HCT116 (cell line): ENCODE results near the gene PLCB3. TPM values are rescaled to one million over a fixed set of nuclear protein-coding genes. Genes with fewer than 3 reads are reported as not detected.

Source experiments
- ATAC-seq: fragments of 200-7000 bp; cut with Tn5 transposase; 2 replicates; pipeline ENCODE4 v1.9.1; 2020; ENCODE audit warnings: mild to moderate bottlenecking, moderate library complexity
- BruUV-seq: library from RNA; stranded (reverse); fragments of 400-500 nt; replicated peaks from 2 replicates; lab custom pipeline; 2021; lab: Mats Ljungman, UMichigan
- CTCF ChIA-PET: fragments of 300-600 bp; sonication (Branson Sonifier 250); formaldehyde crosslinking; loops from one replicate; lab custom pipeline; 2021; ENCODE audit warnings: antibody characterized with exemption; lab: Charles Lee
- POLR2A ChIA-PET: fragments of 300-600, 350-600 bp; sonication (Branson Sonifier 250); formaldehyde crosslinking; loops from one replicate; lab custom pipeline; 2021; ENCODE audit warnings: antibody characterized with exemption; lab: Charles Lee
- RAD21 ChIA-PET, 2 experiments: fragments of 300-600 bp; sonication (Branson Sonifier 250); formaldehyde crosslinking; loops; one replicate each; lab custom pipeline; 2023; ENCODE audit warnings: low total read pairs in 2 of 2; ENCODE audit not compliant: uncharacterized antibody in 2 of 2, unreplicated experiment in 2 of 2, low non-redundant PET in 1 of 2; lab: Charles Lee
- DNase-seq: peaks from one replicate; pipeline ENCODE4 v3.0.0-alpha.2; 2010; ENCODE audit warnings: low read depth, low spot score
- H2AFZ ChIP-seq: fragments of 200-600 bp; shearing (Covaris generic), sonication (generic); 2 replicates; pipeline ENCODE4 v1.6.1; 2017; ENCODE audit warnings: low read depth, mixed run types, mixed read lengths, antibody characterized with exemption, low read length; ENCODE audit not compliant: poor library complexity, severe bottlenecking
- H3K27ac ChIP-seq: 2 replicates; pipeline ENCODE4 v1.5.1; 2012; ENCODE audit warnings: low read depth, low read length
- H3K27me3 ChIP-seq: fragments of 200-600 bp; sonication (generic); 2 replicates; pipeline ENCODE4 v1.6.1; 2016; ENCODE audit warnings: mixed run types, low read length, mixed read lengths; ENCODE audit not compliant: insufficient read depth
- H3K36me3 ChIP-seq, 2 experiments: fragments of 200-500 bp in 1 of 2; fragments of 200-600 bp in 1 of 2; sonication (Bioruptor generic) in 1 of 2; sonication (generic) in 1 of 2; 2 replicates each; pipeline versions ENCODE4 v1.5.1 to v1.6.1; 2014 to 2016; ENCODE audit warnings: low read length in 2 of 2, inconsistent platforms in 1 of 2, mixed read lengths in 1 of 2, mixed run types in 1 of 2; ENCODE audit not compliant: insufficient read depth in 2 of 2, control insufficient read depth in 1 of 2
- H3K4me1 ChIP-seq, 2 experiments: fragments of 200-600 bp in 1 of 2; sonication (generic) in 1 of 2; 2 replicates each; pipeline versions ENCODE4 v1.5.1 to v1.6.1; 2012 to 2017; ENCODE audit warnings: low read length in 2 of 2, inconsistent platforms in 1 of 2, mild to moderate bottlenecking in 1 of 2, mixed read lengths in 1 of 2, mixed run types in 1 of 2, moderate library complexity in 1 of 2; ENCODE audit not compliant: insufficient read depth in 2 of 2, control insufficient read depth in 1 of 2
- H3K4me2 ChIP-seq: fragments of 200-600 bp; sonication (generic); 2 replicates; pipeline ENCODE4 v1.6.1; 2017; ENCODE audit warnings: mixed run types, low read length, mixed read lengths
- H3K4me3 ChIP-seq, 2 experiments: fragments of 200-600 bp in 1 of 2; sonication (generic) in 1 of 2; replicated peaks in 1 of 2; 2 replicates each; pipeline ENCODE4 v1.5.1; 2011 to 2016; ENCODE audit warnings: low read length in 2 of 2, control low read depth in 1 of 2, low read depth in 1 of 2, mild to moderate bottlenecking in 1 of 2, mixed read lengths in 1 of 2, mixed run types in 1 of 2
- H3K79me2 ChIP-seq: fragments of 200-600 bp; sonication (generic); 2 replicates; pipeline ENCODE4 v1.6.1; 2017; ENCODE audit warnings: mild to moderate bottlenecking, mixed run types, low read length, moderate library complexity, mixed read lengths; ENCODE audit not compliant: insufficient read depth
- H3K9ac ChIP-seq: fragments of 200-600 bp; sonication (generic); 2 replicates; pipeline ENCODE4 v1.6.1; 2016; ENCODE audit warnings: low read length, mixed read lengths
- H3K9me2 ChIP-seq: fragments of 200-600 bp; sonication (generic), shearing (Covaris generic); 2 replicates; pipeline ENCODE4 v1.6.1; 2017; ENCODE audit warnings: mixed run types, mild to moderate bottlenecking, moderate library complexity; ENCODE audit not compliant: insufficient read depth
- H3K9me3 ChIP-seq, 2 experiments: fragments of 200-500 bp in 1 of 2; fragments of 200-600 bp in 1 of 2; sonication (Bioruptor generic) in 1 of 2; sonication (generic) in 1 of 2; 2 replicates each; pipeline ENCODE4 v1.6.1; 2014 to 2017; ENCODE audit warnings: low read length in 2 of 2, mixed read lengths in 2 of 2, inconsistent platforms in 1 of 2, low read depth in 1 of 2, mild to moderate bottlenecking in 1 of 2, mixed run types in 1 of 2, moderate library complexity in 1 of 2; ENCODE audit not compliant: control insufficient read depth in 1 of 2, insufficient read depth in 1 of 2
- H4K20me1 ChIP-seq: fragments of 200-600 bp; sonication (generic), shearing (Covaris generic); 2 replicates; pipeline ENCODE4 v1.6.1; 2017; ENCODE audit warnings: mixed run types, mild to moderate bottlenecking, moderate library complexity; ENCODE audit not compliant: insufficient read depth
- EGR1 ChIP-seq: IDR thresholded peaks from 2 replicates; pipeline ENCODE4 v1.6.1; 2012; ENCODE audit warnings: low read depth
- EZH2 ChIP-seq: fragments of 200-600 bp; sonication (generic); IDR thresholded peaks from 2 replicates; pipeline ENCODE4 v1.6.1; 2017; ENCODE audit warnings: antibody characterized with exemption, mixed run types
- MAX ChIP-seq: IDR thresholded peaks from 2 replicates; pipeline ENCODE4 v1.6.1; 2012
- REST ChIP-seq: IDR thresholded peaks from 2 replicates; pipeline ENCODE4 v1.6.1; 2012; ENCODE audit warnings: low read depth
- SRF ChIP-seq: IDR thresholded peaks from 2 replicates; pipeline ENCODE4 v1.6.1; 2012; ENCODE audit warnings: low read depth
- YY1 ChIP-seq: IDR thresholded peaks from 2 replicates; pipeline ENCODE4 v1.6.1; 2011; ENCODE audit warnings: low read length, low read depth, moderate library complexity, mild to moderate bottlenecking; ENCODE audit not compliant: insufficient replicate concordance; ENCODE audit errors: extremely low read depth
- ZBTB33 ChIP-seq: IDR thresholded peaks from 2 replicates; pipeline ENCODE4 v1.6.1; 2011; ENCODE audit warnings: mild to moderate bottlenecking, low read length, moderate library complexity; ENCODE audit not compliant: insufficient replicate concordance; ENCODE audit errors: extremely low read depth
- ZFX ChIP-seq: fragments of 450-650 bp; IDR thresholded peaks from 2 replicates; pipeline ENCODE4 v1.6.1; 2017
- intact Hi-C: fragments of 100-400 bp; cut with micrococcal nuclease; formaldehyde crosslinking; loops from 2 replicates; pipeline ENCODE4 v1.10.0; 2022
- total RNA-seq: library from RNA; stranded (reverse); gene quantifications from one replicate; pipeline ENCODE4 v1.2.1, GENCODE V29; 2021; ENCODE audit not compliant: unreplicated experiment

Gene PLCB3
- total RNA-seq, 1 experiment from 2014 or later: 106 TPM

GRCh38 chr11:64304032-64304315 lies 52.6 kb downstream of the PLCB3 start (continued):
- TF ChIP-seq ZBTB33 (no peak), REST (no peak)
- TF ChIP-seq, all 23 proteins: peak for 0

- H3K4me2 ChIP-seq: peak overlapping the region; percentile 84
- ATAC-seq (peak; percentile 48), DNase-seq (peak; percentile 80)
- H3K9me3 ChIP-seq: no peaks in the 10 kb centered on the region
- no peaks in the 10 kb centered on the region for H3K9me2 ChIP-seq
- peaks cover 26% of the 10 kb centered on the region for H3K79me2 ChIP-seq
- intact Hi-C loops: loop anchor here (1.0 to 5.0 kb wide), 6 partner anchors 38 to 117 kb away; partner anchors contain the start of genes CCDC88B, FKBP2, PLCB3 and STIP1
- H2AFZ ChIP-seq: no peak overlapping the region
- peak overlapping the region; percentile 88 for H3K9ac ChIP-seq
- CTCF ChIA-PET: interaction anchor here (0.7 to 5.8 kb wide), 26 partner anchors 8 to 384 kb away, joined by 3 to 80 read pairs (median 4); partner anchors contain the start of genes BAD, FERMT3, FKBP2 and GPR137
- RAD21 ChIA-PET: interaction anchor here (0.6 to 2.5 kb wide), 9 partner anchors 13 to 100 kb away, joined by 3 to 7 read pairs (median 4); partner anchors contain the start of gene PRDX5 (in 2 of the 2)
- H4K20me1 ChIP-seq: no peaks in the 10 kb centered on the region
- no peaks in the 10 kb centered on the region for H3K27me3 ChIP-seq
- peaks cover 0 to 8% of the 10 kb centered on the region in 2 experiments; a peak in 1 of 4 replicates for H3K36me3 ChIP-seq
- peaks cover 12 to 55% of the 10 kb centered on the region in 2 experiments; a peak in 3 of 4 replicates for H3K4me1 ChIP-seq
- BruUV-seq: TSS peak; percentile 97
- peak overlapping the region; percentile 59 to 70 for H3K4me3 ChIP-seq
- H3K27ac ChIP-seq: peak overlapping the region; percentile 99
- POLR2A ChIA-PET: interaction anchor here (0.9 to 5.5 kb wide), 10 partner anchors 13 to 1463 kb away, joined by 3 to 30 read pairs (median 5); partner anchors contain the start of genes PPP1R14B, PRDX5, STIP1 and TRMT112
- TF ChIP-seq ZFX: no peak
- TF ChIP-seq SRF: no peak
- peak; percentile 55 for TF ChIP-seq YY1
- no peak for TF ChIP-seq MAX
- TF ChIP-seq EGR1: no peak
- no peak for TF ChIP-seq REST
- no peak for TF ChIP-seq EZH2
- no peak for TF ChIP-seq ZBTB33
Observed at GRCh38 chr11:64304316-64305072, 53.2 kb downstream of the PLCB3 start.
